Measurements from ENCODE around the gene SH2B2.

- no peak for TF ChIP-seq CTCF (IDR thresholded peaks at IDR 0.05)
- TF ChIP-seq POLR2A (IDR thresholded peaks at IDR 0.05) = no peak
- no peak for TF ChIP-seq POLR2AphosphoS5 (IDR thresholded peaks at IDR 0.05)
Measured at GRCh38 chr7:102296179-102296438, 9.4 kb downstream of the SH2B2 start.
